ENCODE measurements around the gene NBEA.

The NBEA gene

GRCh38 chr13:34941835-34942731 is at the start of gene NBEA (continued):
- TF ChIP-seq ZNF280D (tag by site-specific recombination; IDR thresholded peaks at IDR 0.05) (no peak), PATZ1 (tag by site-specific recombination; IDR thresholded peaks at IDR 0.05) (peak; percentile 66; the same call in 1 of the 2 replicates), ZNF639 (tag by site-specific recombination; IDR thresholded peaks at IDR 0.05) (no peak), PRDM4 (tag by site-specific recombination; IDR thresholded peaks at IDR 0.05) (0 out of 2 replicates have a peak, but pooled peaks have one; percentile 18), EGR2 (tag by site-specific recombination; IDR thresholded peaks at IDR 0.05; ENCODE audit: low read depth) (peak; percentile 33; the same call in 1 of the 2 replicates), ZNF2 (tag by site-specific recombination; IDR thresholded peaks at IDR 0.05) (0 out of 2 replicates have a peak, but pooled peaks have one; percentile 49), ZNF366 (tag by site-specific recombination; conservative IDR thresholded peaks at IDR 0.05) (0 out of 2 replicates have a peak, but pooled peaks have one; percentile 41), ZBTB6 (tag by site-specific recombination; IDR thresholded peaks at IDR 0.05) (no peak), SETDB1 (IDR thresholded peaks at IDR 0.05; ENCODE audit: insufficient read length, low read length) (no peak), ZEB2 (tag by site-specific recombination; IDR thresholded peaks at IDR 0.05) (peak; percentile 49; the same call in 1 of the 2 replicates), ZSCAN30 (tag by site-specific recombination; IDR thresholded peaks at IDR 0.05) (peak; percentile 34; the same call in 1 of the 2 replicates), ZFP37 (tag by site-specific recombination; IDR thresholded peaks at IDR 0.05) (peak; percentile 43; the same call in 1 of the 2 replicates), KLF9 (tag by site-specific recombination; IDR thresholded peaks at IDR 0.05; ENCODE audit: low read depth) (peak; percentile 90), ZNF664 (tag by site-specific recombination; IDR thresholded peaks at IDR 0.05) (no peak), ZNF341 (tag by site-specific recombination; IDR thresholded peaks at IDR 0.05; ENCODE audit: low read depth) (peak; percentile 58), ZNF707 (tag by site-specific recombination; IDR thresholded peaks at IDR 0.05) (no peak), ZNF391 (tag by site-specific recombination; IDR thresholded peaks at IDR 0.05; ENCODE audit: borderline replicate concordance, low read depth) (peak; percentile 44; the same call in 1 of the 2 replicates), ZNF350 (tag by site-specific recombination; IDR thresholded peaks at IDR 0.05) (no peak), ZNF354C (tag by site-specific recombination; IDR thresholded peaks at IDR 0.05; ENCODE audit: borderline replicate concordance, low read depth) (no peak), ZBTB20 (tag by site-specific recombination; IDR thresholded peaks at IDR 0.05) (no peak), KLF10 (tag by site-specific recombination; IDR thresholded peaks at IDR 0.05) (no peak), ZIC2 (tag by site-specific recombination; IDR thresholded peaks at IDR 0.05) (peak; percentile 76), MEIS1 (CRISPR knock-in tag; IDR thresholded peaks at IDR 0.05; ENCODE audit: borderline replicate concordance) (no peak), KLF17 (tag by site-specific recombination; IDR thresholded peaks at IDR 0.05) (no peak), IKZF3 (tag by site-specific recombination; IDR thresholded peaks at IDR 0.05) (peak; percentile 76; the same call in 1 of the 2 replicates), ZNF610 (tag by site-specific recombination; IDR thresholded peaks at IDR 0.05; ENCODE audit: borderline replicate concordance) (0 out of 2 replicates have a peak, but pooled peaks have one; percentile 31)
